Liver (tissue), 9 donors: ENCODE measurements around the gene TOP3A. TPM values are rescaled to one million over a fixed set of nuclear protein-coding genes. Genes with fewer than 3 reads are reported as not detected.
"Not testable (repeated sequence)": the region's sequence is repeated elsewhere in the genome, so short reads cannot be mapped to it uniquely, and the experiment has no call there.

Experiments
- DNase-seq: peaks from one replicate; pipeline ENCODE4 v3.0.0-alpha.2; 2017; ENCODE audit warnings: low spot score
- H3K27ac ChIP-seq, 2 donors: one replicate each; pipeline ENCODE4 v1.7.0; 2013; ENCODE audit warnings: inconsistent platforms in 2 of 2, low read length in 2 of 2, control low read depth in 1 of 2, low read depth in 1 of 2, mild to moderate bottlenecking in 1 of 2
- H3K27me3 ChIP-seq, 4 donors: one replicate each; pipeline versions ENCODE4 v1.6.1 to v1.7.0; 2013; ENCODE audit warnings: low read length in 3 of 4, inconsistent platforms in 1 of 4, mild to moderate bottlenecking in 1 of 4, moderate library complexity in 1 of 4; ENCODE audit not compliant: control insufficient read depth in 4 of 4, insufficient read depth in 4 of 4
- H3K36me3 ChIP-seq, 4 donors: one replicate each; pipeline versions ENCODE4 v1.6.1 to v1.7.0; 2013; ENCODE audit warnings: low read length in 3 of 4, mild to moderate bottlenecking in 3 of 4, low read depth in 1 of 4, moderate library complexity in 1 of 4; ENCODE audit not compliant: control insufficient read depth in 4 of 4, insufficient read depth in 3 of 4
- H3K4me1 ChIP-seq, 4 donors: one replicate each; pipeline versions ENCODE4 v1.6.1 to v1.7.0; 2013; ENCODE audit warnings: low read length in 3 of 4, mild to moderate bottlenecking in 3 of 4, moderate library complexity in 1 of 4; ENCODE audit not compliant: control insufficient read depth in 4 of 4, insufficient read depth in 4 of 4
- H3K4me3 ChIP-seq, 3 donors: one replicate each; pipeline versions ENCODE4 v1.6.1 to v1.7.0; 2013; ENCODE audit warnings: low read length in 3 of 3, control low read depth in 1 of 3, low read depth in 1 of 3, mild to moderate bottlenecking in 1 of 3
- H3K9ac ChIP-seq, 2 donors: one replicate each; pipeline ENCODE4 v1.7.0; 2013; ENCODE audit warnings: low read length in 2 of 2, mild to moderate bottlenecking in 2 of 2, moderate library complexity in 2 of 2, control low read depth in 1 of 2, low read depth in 1 of 2
- H3K9me3 ChIP-seq, 4 donors: one replicate each; pipeline versions ENCODE4 v1.6.1 to v1.7.0; 2013; ENCODE audit warnings: low read length in 3 of 4; ENCODE audit not compliant: control insufficient read depth in 4 of 4
- EGR1 ChIP-seq, 2 donors: IDR thresholded peaks; 2 replicates each; pipeline ENCODE4 v1.6.1; 2016 to 2018; ENCODE audit warnings: antibody characterized with exemption in 2 of 2, low read depth in 2 of 2
- FOXA1 ChIP-seq: IDR thresholded peaks from 2 replicates; pipeline ENCODE4 v1.6.1; 2016; ENCODE audit warnings: antibody characterized with exemption
- FOXA2 ChIP-seq: IDR thresholded peaks from 2 replicates; pipeline ENCODE4 v1.6.1; 2016; ENCODE audit warnings: antibody characterized with exemption
- GABPA ChIP-seq, 2 donors: IDR thresholded peaks in 1 of 2; conservative IDR thresholded peaks in 1 of 2; 2 replicates each; pipeline ENCODE4 v1.6.1; 2016; ENCODE audit warnings: antibody characterized with exemption in 2 of 2, mild to moderate bottlenecking in 1 of 2, moderate library complexity in 1 of 2
- HNF4G ChIP-seq: IDR thresholded peaks from 2 replicates; pipeline ENCODE4 v1.6.1; 2016; ENCODE audit warnings: antibody characterized with exemption
- JUND ChIP-seq, 2 donors: IDR thresholded peaks; 2 replicates each; pipeline ENCODE4 v1.6.1; 2016; ENCODE audit warnings: antibody characterized with exemption in 2 of 2
- RAD21 ChIP-seq, 2 donors: IDR thresholded peaks; 2 replicates each; pipeline ENCODE4 v1.6.1; 2016; ENCODE audit warnings: antibody characterized with exemption in 2 of 2, mild to moderate bottlenecking in 2 of 2
- RXRA ChIP-seq, 2 donors: IDR thresholded peaks; 2 replicates each; pipeline ENCODE4 v1.6.1; 2017 to 2018; ENCODE audit warnings: antibody characterized with exemption in 2 of 2, mild to moderate bottlenecking in 1 of 2
- YY1 ChIP-seq: IDR thresholded peaks from 2 replicates; pipeline ENCODE4 v1.6.1; 2016; ENCODE audit warnings: antibody characterized with exemption, mild to moderate bottlenecking
- WGBS: extraction: QIAGEN DNeasy Blood & Tissue Kit; methylation state at CpG from one replicate; pipeline ENCODE4 v1.1.7; 2013; 5-methylcytosine and 5-hydroxymethylcytosine counted together
- polyA plus RNA-seq, 2 donors: library from polyadenylated mRNA; stranded (reverse) in 1 of 2; unstranded in 1 of 2; fragments of 200-250 nt in 1 of 2; fragments of >200 nt in 1 of 2; fragmentation: Nextera tagmentation in 1 of 2; extraction: Ambion mirVana in 1 of 2; gene quantifications; one replicate each; pipeline versions ENCODE4 v1.2.1 to v1.2.3, GENCODE V29; 2013 to 2015
- total RNA-seq, 2 donors: library from RNA; depleted of rRNA; stranded (reverse); fragments of >200 nt; gene quantifications; one replicate each; pipeline ENCODE4 v1.2.3, GENCODE V29; 2014
- TF ChIP-seq, protein P1 (sequence below): IDR thresholded peaks from 2 replicates; pipeline ENCODE4 v1.6.1; 2016; ENCODE audit warnings: antibody characterized with exemption
- TF ChIP-seq, protein P2 (sequence below): fragments of 150-350 bp; IDR thresholded peaks from 2 replicates; pipeline ENCODE4 v1.5.1; 2017; ENCODE audit warnings: improper control_type of control experiment, low read depth, low read length; ENCODE audit not compliant: missing input control
- TF ChIP-seq, protein P3 (sequence below): IDR thresholded peaks from 2 replicates; pipeline ENCODE4 v1.6.1; 2016; ENCODE audit warnings: antibody characterized with exemption, mild to moderate bottlenecking
- donor health status: healthy.
- donor health status: healthy.
- donor health status: healthy.
- donor health status: healthy.
- donor health status: healthy.

The TOP3A gene
- total and polyA plus RNA-seq, 4 donors, result 6.6 to 37.5 (median 14.3) TPM

DNA sequence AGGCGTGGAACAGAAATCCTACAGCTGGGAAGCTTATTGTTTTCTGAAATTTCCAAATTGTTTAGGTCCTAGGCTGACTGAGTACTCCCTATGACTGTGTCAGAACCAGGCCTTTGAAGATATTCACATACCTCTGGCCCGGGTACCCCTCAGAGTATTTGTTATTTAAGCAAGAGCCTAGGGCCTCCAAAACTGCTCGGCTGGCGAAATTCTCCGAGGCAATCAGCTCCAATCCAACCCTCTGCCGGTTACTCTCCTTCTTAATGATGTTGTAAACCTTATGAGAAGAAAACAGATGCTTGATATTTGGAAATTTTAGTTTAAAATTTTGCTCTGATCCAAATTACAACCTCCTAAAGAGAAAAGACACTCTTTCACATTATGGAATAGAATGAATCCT, 38.7 kb upstream of the TOP3A start:
- Histone ChIP-seq H3K9ac (no peak overlapping the region), H3K4me1 (peaks cover 6 to 20% (median 15%) of the 10 kb centered on the region in 4 donors), H3K9me3 (no peaks in the 10 kb centered on the region), H3K27ac (no peak overlapping the region), H3K4me3 (no peak overlapping the region), H3K27me3 (no peaks in the 10 kb centered on the region), H3K36me3 (peaks cover 8 to 33% (median 21%) of the 10 kb centered on the region in 4 donors)
- no peak for DNase-seq
- TF ChIP-seq, protein P1, sequence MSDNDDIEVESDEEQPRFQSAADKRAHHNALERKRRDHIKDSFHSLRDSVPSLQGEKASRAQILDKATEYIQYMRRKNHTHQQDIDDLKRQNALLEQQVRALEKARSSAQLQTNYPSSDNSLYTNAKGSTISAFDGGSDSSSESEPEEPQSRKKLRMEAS, result no peak
- TF ChIP-seq, protein P2, sequence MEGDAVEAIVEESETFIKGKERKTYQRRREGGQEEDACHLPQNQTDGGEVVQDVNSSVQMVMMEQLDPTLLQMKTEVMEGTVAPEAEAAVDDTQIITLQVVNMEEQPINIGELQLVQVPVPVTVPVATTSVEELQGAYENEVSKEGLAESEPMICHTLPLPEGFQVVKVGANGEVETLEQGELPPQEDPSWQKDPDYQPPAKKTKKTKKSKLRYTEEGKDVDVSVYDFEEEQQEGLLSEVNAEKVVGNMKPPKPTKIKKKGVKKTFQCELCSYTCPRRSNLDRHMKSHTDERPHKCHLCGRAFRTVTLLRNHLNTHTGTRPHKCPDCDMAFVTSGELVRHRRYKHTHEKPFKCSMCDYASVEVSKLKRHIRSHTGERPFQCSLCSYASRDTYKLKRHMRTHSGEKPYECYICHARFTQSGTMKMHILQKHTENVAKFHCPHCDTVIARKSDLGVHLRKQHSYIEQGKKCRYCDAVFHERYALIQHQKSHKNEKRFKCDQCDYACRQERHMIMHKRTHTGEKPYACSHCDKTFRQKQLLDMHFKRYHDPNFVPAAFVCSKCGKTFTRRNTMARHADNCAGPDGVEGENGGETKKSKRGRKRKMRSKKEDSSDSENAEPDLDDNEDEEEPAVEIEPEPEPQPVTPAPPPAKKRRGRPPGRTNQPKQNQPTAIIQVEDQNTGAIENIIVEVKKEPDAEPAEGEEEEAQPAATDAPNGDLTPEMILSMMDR, result no peak
- TF ChIP-seq YY1, result no peak
- no peak for TF ChIP-seq EGR1 (IDR thresholded peaks at IDR 0.05; ENCODE audit: low read depth in 2 of 2)
- TF ChIP-seq HNF4G, result no peak
- no peak for TF ChIP-seq GABPA (IDR thresholded peaks at IDR 0.05 in 1 of 2, conservative IDR thresholded peaks at IDR 0.05 in 1 of 2)
- TF ChIP-seq FOXA1, result no peak
- WGBS, result 80% methylated on average over 6 of the region's 6 CpGs

DNA sequence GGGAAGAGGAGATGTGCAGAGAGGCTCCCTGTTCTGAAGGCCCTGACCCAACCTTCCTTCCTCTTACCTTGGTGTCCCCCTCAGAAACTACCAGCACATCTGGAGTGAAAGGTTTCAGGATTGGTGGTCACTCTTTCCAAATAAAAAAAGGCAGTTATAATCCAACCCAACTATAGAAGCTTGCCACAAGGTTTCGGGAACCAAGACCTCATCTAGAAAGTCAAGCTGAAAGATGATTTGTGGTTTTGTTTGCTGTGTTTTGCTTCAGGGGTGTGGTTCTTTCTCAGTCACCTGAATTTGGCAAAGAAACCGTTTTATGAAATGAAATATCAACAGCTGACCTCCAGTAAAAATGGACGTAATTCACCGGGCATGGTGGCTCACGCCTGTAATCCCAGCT, 29.2 kb upstream of the TOP3A start:
- no peak for DNase-seq
- peaks cover 18 to 86% (median 56%) of the 10 kb centered on the region in 4 donors for H3K36me3 ChIP-seq
- TF ChIP-seq RAD21 (IDR thresholded peaks at IDR 0.05), result no peak
- no peak for TF ChIP-seq EGR1 (IDR thresholded peaks at IDR 0.05; ENCODE audit: low read depth in 2 of 2)
- TF ChIP-seq FOXA2, result no peak
- TF ChIP-seq JUND (IDR thresholded peaks at IDR 0.05), result no peak
- TF ChIP-seq, protein P3, sequence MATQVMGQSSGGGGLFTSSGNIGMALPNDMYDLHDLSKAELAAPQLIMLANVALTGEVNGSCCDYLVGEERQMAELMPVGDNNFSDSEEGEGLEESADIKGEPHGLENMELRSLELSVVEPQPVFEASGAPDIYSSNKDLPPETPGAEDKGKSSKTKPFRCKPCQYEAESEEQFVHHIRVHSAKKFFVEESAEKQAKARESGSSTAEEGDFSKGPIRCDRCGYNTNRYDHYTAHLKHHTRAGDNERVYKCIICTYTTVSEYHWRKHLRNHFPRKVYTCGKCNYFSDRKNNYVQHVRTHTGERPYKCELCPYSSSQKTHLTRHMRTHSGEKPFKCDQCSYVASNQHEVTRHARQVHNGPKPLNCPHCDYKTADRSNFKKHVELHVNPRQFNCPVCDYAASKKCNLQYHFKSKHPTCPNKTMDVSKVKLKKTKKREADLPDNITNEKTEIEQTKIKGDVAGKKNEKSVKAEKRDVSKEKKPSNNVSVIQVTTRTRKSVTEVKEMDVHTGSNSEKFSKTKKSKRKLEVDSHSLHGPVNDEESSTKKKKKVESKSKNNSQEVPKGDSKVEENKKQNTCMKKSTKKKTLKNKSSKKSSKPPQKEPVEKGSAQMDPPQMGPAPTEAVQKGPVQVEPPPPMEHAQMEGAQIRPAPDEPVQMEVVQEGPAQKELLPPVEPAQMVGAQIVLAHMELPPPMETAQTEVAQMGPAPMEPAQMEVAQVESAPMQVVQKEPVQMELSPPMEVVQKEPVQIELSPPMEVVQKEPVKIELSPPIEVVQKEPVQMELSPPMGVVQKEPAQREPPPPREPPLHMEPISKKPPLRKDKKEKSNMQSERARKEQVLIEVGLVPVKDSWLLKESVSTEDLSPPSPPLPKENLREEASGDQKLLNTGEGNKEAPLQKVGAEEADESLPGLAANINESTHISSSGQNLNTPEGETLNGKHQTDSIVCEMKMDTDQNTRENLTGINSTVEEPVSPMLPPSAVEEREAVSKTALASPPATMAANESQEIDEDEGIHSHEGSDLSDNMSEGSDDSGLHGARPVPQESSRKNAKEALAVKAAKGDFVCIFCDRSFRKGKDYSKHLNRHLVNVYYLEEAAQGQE, result no peak
- peaks cover 2 to 29% (median 19%) of the 10 kb centered on the region in 4 donors for H3K4me1 ChIP-seq
- no peak overlapping the region for H3K4me3 ChIP-seq
- no peaks in the 10 kb centered on the region for H3K9me3 ChIP-seq
- H3K27ac ChIP-seq, result no peak overlapping the region
- no peaks in the 10 kb centered on the region for H3K27me3 ChIP-seq
- no peak overlapping the region for H3K9ac ChIP-seq
- WGBS, result 85% methylated on average over 5 of the region's 5 CpGs

DNA sequence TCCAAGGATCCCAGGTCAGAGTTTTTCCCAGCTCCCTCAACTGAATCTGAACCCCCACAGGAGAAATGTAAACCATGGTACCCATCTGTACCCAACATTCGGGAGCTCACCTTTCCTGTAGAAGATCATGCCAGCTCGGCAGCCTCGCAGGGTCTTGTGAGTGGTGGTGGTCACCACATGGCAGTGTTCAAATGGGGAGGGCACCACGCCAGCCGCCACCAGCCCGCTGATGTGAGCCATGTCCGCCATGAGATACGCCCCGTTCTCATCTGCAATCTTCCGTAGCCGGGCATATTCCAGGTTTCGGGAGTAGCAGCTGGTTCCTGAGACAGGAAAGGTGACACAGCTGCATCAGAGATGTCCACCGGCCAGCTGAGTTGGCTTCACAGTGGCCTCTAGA, 25.1 kb upstream of the TOP3A start:
- Histone ChIP-seq H3K4me3 (no peak overlapping the region), H3K27me3 (no peaks in the 10 kb centered on the region), H3K9ac (no peak overlapping the region), H3K4me1 (peaks cover 2 to 17% (median 9%) of the 10 kb centered on the region in 4 donors), H3K9me3 (no peaks in the 10 kb centered on the region), H3K27ac (no peak overlapping the region), H3K36me3 (peaks cover 24 to 67% (median 51%) of the 10 kb centered on the region in 4 donors)
- TF ChIP-seq, protein P3, result no peak
- TF ChIP-seq RXRA (IDR thresholded peaks at IDR 0.05), result no peak
- no peak for TF ChIP-seq YY1
- WGBS, result 97% methylated on average over 13 of the region's 13 CpGs
- no peak for DNase-seq

DNA sequence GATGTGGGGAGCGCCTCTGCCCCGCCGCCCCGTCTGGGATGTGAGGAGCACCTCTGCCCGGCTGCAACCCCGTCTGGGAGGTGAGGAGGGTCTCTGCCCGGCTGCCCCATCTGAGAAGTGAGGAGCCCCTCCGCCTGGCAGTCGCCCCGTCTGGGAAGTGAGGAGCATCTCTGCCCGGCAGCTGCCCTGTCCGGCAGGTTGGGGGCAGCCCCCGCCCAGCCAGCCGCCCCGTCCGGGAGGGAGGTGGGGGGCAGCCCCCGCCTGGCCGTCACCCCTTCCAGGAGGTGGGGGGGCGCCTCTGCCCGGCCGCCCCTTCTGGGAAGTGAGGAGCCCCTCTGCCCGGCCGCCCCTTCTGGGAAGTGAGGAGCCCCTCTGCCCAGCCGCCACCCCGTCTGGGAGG, 23.4 kb upstream of the TOP3A start:
- not testable (repeated sequence) for H3K27me3 ChIP-seq, DNase-seq, H3K4me1 ChIP-seq, H3K9me3 ChIP-seq, H3K27ac ChIP-seq, H3K9ac ChIP-seq, H3K4me3 ChIP-seq
- WGBS, result 97% methylated on average over 25 of the region's 25 CpGs
- H3K36me3 ChIP-seq, result peaks cover 24 to 65% (median 51%) of the 10 kb centered on the region in 4 donors
